Measurements from ENCODE around the gene CCDC171. TPM values are rescaled to one million over a fixed set of nuclear protein-coding genes. Genes with fewer than 3 reads are reported as not detected.

CCDC171 gene
- total RNA-seq, 2 donors from 2014 or later = 0.90 to 1.4 TPM

GRCh38 chr9:15915711-15916110 is 362.9 kb downstream of the CCDC171 start:
- no peak for TF ChIP-seq CTCF (IDR thresholded peaks at IDR 0.05)

GRCh38 chr9:15927161-15927560 is 374.3 kb downstream of the CCDC171 start:
- Histone ChIP-seq H3K36me3 (no peaks in the 10 kb centered on the region), H3K9me3 (peaks cover 0 to 8% of the 10 kb centered on the region in 2 donors)
- no peak for TF ChIP-seq CTCF (IDR thresholded peaks at IDR 0.05)

More at GRCh38 chr9:15915711-15916110, 362.9 kb downstream of the CCDC171 start:
- Histone ChIP-seq H3K27me3 (no peaks in the 10 kb centered on the region), H3K36me3 (no peaks in the 10 kb centered on the region), H3K27ac (no peak overlapping the region), H3K4me1 (no peaks in the 10 kb centered on the region), H3K9me3 (peaks cover 0 to 13% of the 10 kb centered on the region in 2 donors), H3K4me3 (no peak overlapping the region)
- no peak for DNase-seq (ENCODE audit: low spot score)

GRCh38 chr9:15935661-15936305 is 382.9 kb downstream of the CCDC171 start:
- H3K36me3 ChIP-seq = no peaks in the 10 kb centered on the region
- H3K4me3 ChIP-seq = no peak overlapping the region
- TF ChIP-seq CTCF (IDR thresholded peaks at IDR 0.05) = no peak
- peaks cover 0 to 10% of the 10 kb centered on the region in 2 donors for H3K9me3 ChIP-seq
- H3K4me1 ChIP-seq = no peaks in the 10 kb centered on the region
- no peaks in the 10 kb centered on the region for H3K27me3 ChIP-seq
- DNase-seq (ENCODE audit: low spot score) = no peak
- no peak overlapping the region for H3K27ac ChIP-seq

More at GRCh38 chr9:15927161-15927560, 374.3 kb downstream of the CCDC171 start:
- Histone ChIP-seq H3K4me1 (no peaks in the 10 kb centered on the region), H3K27me3 (no peaks in the 10 kb centered on the region), H3K27ac (no peak overlapping the region), H3K4me3 (no peak overlapping the region)
- DNase-seq (ENCODE audit: low spot score) = no peak

- Histone ChIP-seq H3K36me3 (no peaks in the 10 kb centered on the region), H3K9me3 (peaks cover 0 to 10% of the 10 kb centered on the region in 2 donors), H3K27me3 (no peaks in the 10 kb centered on the region), H3K4me3 (no peak overlapping the region), H3K4me1 (no peaks in the 10 kb centered on the region), H3K27ac (no peak overlapping the region)
- TF ChIP-seq CTCF (IDR thresholded peaks at IDR 0.05) = no peak
- DNase-seq (ENCODE audit: low spot score) = no peak
Observed at GRCh38 chr9:15936306-15936921, 383.6 kb downstream of the CCDC171 start.

GRCh38 chr9:15942831-15943424 is 390.1 kb downstream of the CCDC171 start:
- Histone ChIP-seq H3K36me3 (no peaks in the 10 kb centered on the region), H3K4me3 (no peak overlapping the region), H3K9me3 (no peaks in the 10 kb centered on the region), H3K4me1 (no peaks in the 10 kb centered on the region), H3K27me3 (no peaks in the 10 kb centered on the region), H3K27ac (no peak overlapping the region)
- DNase-seq (ENCODE audit: low spot score) = no peak
- no peak for TF ChIP-seq CTCF (IDR thresholded peaks at IDR 0.05)

Measured in right atrium auricular region (tissue), 2 donors.